GM23338 (cell line): Measurements from ENCODE around the gene CHAT. TPM values are rescaled to one million over a fixed set of nuclear protein-coding genes. Genes with fewer than 3 reads are reported as not detected.

ENCODE experiments used
- ATAC-seq: fragments of 200-7000 bp; cut with Tn5 transposase; 3 replicates; pipeline ENCODE4 v1.9.1; 2020
- DNase-seq: peaks from one replicate; pipeline ENCODE4 v3.0.0-alpha.2; 2015; ENCODE audit warnings: low spot score
- H2AFZ ChIP-seq: fragments of 200-600 bp; sonication (generic); 2 replicates; pipeline ENCODE4 v1.8.0; 2016; ENCODE audit warnings: antibody characterized with exemption, mild to moderate bottlenecking, moderate library complexity
- H3F3A ChIP-seq: fragments of 200-600 bp; sonication (generic); replicated peaks from 2 replicates; pipeline ENCODE4 v1.8.0; 2017; ENCODE audit warnings: antibody characterized with exemption, mixed run types, low read depth
- H3K27ac ChIP-seq: fragments of 200-600 bp; sonication (generic); 2 replicates; pipeline ENCODE4 v1.6.1; 2016; ENCODE audit warnings: low read depth
- H3K27me3 ChIP-seq: fragments of 200-600 bp; sonication (generic); 2 replicates; pipeline ENCODE4 v1.8.0; 2016; ENCODE audit warnings: mild to moderate bottlenecking, mixed run types, moderate library complexity; ENCODE audit not compliant: insufficient read depth
- H3K36me3 ChIP-seq: fragments of 200-600 bp; sonication (generic); 2 replicates; pipeline ENCODE4 v1.8.0; 2016; ENCODE audit warnings: mild to moderate bottlenecking; ENCODE audit not compliant: insufficient read depth
- H3K4me1 ChIP-seq: fragments of 200-600 bp; sonication (generic); 2 replicates; pipeline ENCODE4 v1.8.0; 2016; ENCODE audit warnings: mild to moderate bottlenecking, moderate library complexity; ENCODE audit not compliant: insufficient read depth
- H3K4me2 ChIP-seq: fragments of 200-600 bp; sonication (generic); 2 replicates; pipeline ENCODE4 v1.7.1; 2017; ENCODE audit warnings: mixed run types
- H3K4me3 ChIP-seq: fragments of 200-600 bp; sonication (generic); 2 replicates; pipeline ENCODE4 v1.6.1; 2016; ENCODE audit warnings: mixed run types
- H3K79me2 ChIP-seq: fragments of 200-600 bp; sonication (generic); replicated peaks from 2 replicates; pipeline ENCODE4 v1.8.0; 2017; ENCODE audit warnings: mild to moderate bottlenecking; ENCODE audit not compliant: insufficient read depth
- H3K9me2 ChIP-seq: fragments of 200-600 bp; sonication (generic); 2 replicates; pipeline ENCODE4 v1.8.0; 2017; ENCODE audit not compliant: insufficient read depth
- H4K20me1 ChIP-seq: fragments of 200-600 bp; sonication (generic); replicated peaks from 2 replicates; pipeline ENCODE4 v1.8.0; 2017; ENCODE audit warnings: mild to moderate bottlenecking; ENCODE audit not compliant: insufficient read depth
- H3K27ac Mint-ChIP-seq: 2 replicates; pipeline ENCODE4 v1.8.0; 2020; ENCODE audit warnings: inconsistent platforms, mild to moderate bottlenecking, moderate library complexity, mixed read lengths
- H3K27me3 Mint-ChIP-seq: 3 replicates; pipeline ENCODE4 v1.8.0; 2022; ENCODE audit warnings: low read depth, mild to moderate bottlenecking, moderate library complexity, mixed read lengths, inconsistent platforms; ENCODE audit not compliant: insufficient read depth, poor library complexity
- H3K36me3 Mint-ChIP-seq: 3 replicates; pipeline ENCODE4 v1.8.0; 2021; ENCODE audit warnings: low read depth, mild to moderate bottlenecking, inconsistent platforms, moderate library complexity, mixed read lengths
- H3K4me1 Mint-ChIP-seq: 3 replicates; pipeline ENCODE4 v1.8.0; 2020; ENCODE audit warnings: mild to moderate bottlenecking, inconsistent platforms, mixed read lengths
- H3K4me3 Mint-ChIP-seq: 3 replicates; pipeline ENCODE4 v1.8.0; 2021; ENCODE audit warnings: moderate library complexity, mild to moderate bottlenecking, inconsistent platforms, mixed read lengths
- H3K9me3 Mint-ChIP-seq: 3 replicates; pipeline ENCODE4 v1.8.0; 2020; ENCODE audit warnings: moderate library complexity, mild to moderate bottlenecking, inconsistent platforms, mixed read lengths
- CREB1 ChIP-seq: fragments of 250-450 bp; sonication (Bioruptor Pico); IDR thresholded peaks from 2 replicates; pipeline ENCODE4 v1.5.0; 2020; ENCODE audit warnings: low read depth, mild to moderate bottlenecking, moderate library complexity
- EZH2 ChIP-seq: fragments of 200-600 bp; sonication (generic); IDR thresholded peaks from one replicate; pipeline ENCODE4 v1.8.0; 2017; ENCODE audit warnings: antibody characterized with exemption, mild to moderate bottlenecking, low read depth; ENCODE audit not compliant: unreplicated experiment
- EZH2phosphoT487 ChIP-seq: fragments of 200-600 bp; sonication (generic); IDR thresholded peaks from one replicate; pipeline ENCODE4 v1.8.1; 2018; ENCODE audit warnings: antibody characterized with exemption; ENCODE audit not compliant: unreplicated experiment
- ZNF114 ChIP-seq: fragments of 250-450 bp; sonication (Bioruptor Pico); IDR thresholded peaks from 2 replicates; pipeline ENCODE4 v1.5.0; 2020; ENCODE audit warnings: mild to moderate bottlenecking, moderate library complexity
- ZNF462 ChIP-seq: fragments of 250-450 bp; sonication (Bioruptor Pico); IDR thresholded peaks from 2 replicates; pipeline ENCODE4 v1.5.0; 2020; ENCODE audit warnings: mild to moderate bottlenecking, moderate library complexity
- polyA plus RNA-seq: library from polyadenylated mRNA; unstranded; fragments of >200 nt; fragmentation: Nextera tagmentation; extraction: Ambion mirVana; gene quantifications from 2 replicates; pipeline ENCODE4 v1.2.1, GENCODE V29; 2016
- total RNA-seq: library from RNA; depleted of rRNA; stranded (reverse); fragments of >200 nt; shearing (Covaris generic); gene quantifications from 2 replicates; pipeline ENCODE4 v1.2.3, GENCODE V29; 2014
- TF ChIP-seq, protein P1 (sequence below), 2 experiments: fragments of 200-600 bp in 1 of 2; sonication (generic) in 1 of 2; conservative IDR thresholded peaks; 2 replicates each; pipeline versions ENCODE4 v1.5.1 to v1.6.1; 2016 to 2017; ENCODE audit warnings: antibody characterized with exemption in 2 of 2, low read depth in 2 of 2, mild to moderate bottlenecking in 2 of 2, moderate library complexity in 1 of 2

The CHAT gene
- total and polyA plus RNA-seq, 2 experiments from 2014 or later, result not detected

DNA sequence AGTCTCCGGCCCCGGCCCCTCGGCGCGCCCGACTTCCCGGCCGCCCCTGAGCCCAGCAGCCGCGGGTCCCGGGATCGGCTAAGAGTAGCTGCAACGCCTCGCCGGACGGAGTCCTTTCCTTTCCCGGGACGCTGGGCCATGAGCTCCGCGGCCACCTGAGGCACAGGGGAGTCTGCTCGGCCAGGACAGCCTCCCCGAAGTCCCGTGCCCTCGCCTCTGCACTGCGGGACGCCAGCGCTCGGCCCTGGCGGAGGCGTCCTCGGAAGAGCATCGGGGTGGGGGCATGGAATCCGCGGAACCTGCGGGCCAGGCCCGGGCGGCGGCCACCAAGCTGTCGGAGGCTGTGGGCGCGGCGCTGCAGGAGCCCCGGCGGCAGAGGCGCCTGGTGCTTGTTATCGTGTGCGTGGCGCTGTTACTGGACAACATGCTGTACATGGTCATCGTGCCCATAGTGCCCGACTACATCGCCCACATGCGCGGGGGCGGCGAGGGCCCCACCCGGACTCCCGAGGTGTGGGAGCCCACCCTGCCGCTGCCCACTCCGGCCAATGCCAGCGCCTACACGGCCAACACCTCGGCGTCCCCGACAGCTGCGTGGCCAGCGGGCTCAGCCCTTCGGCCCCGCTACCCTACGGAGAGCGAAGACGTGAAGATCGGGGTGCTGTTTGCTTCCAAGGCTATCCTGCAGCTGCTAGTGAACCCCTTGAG is 3.2 kb upstream of the CHAT start:
- Mint-ChIP-seq H3K9me3 (peaks cover 15% of the 10 kb centered on the region; the same call in 2 of the 3 replicates), H3K4me3 (peak overlapping the region; percentile 68), H3K27me3 (peaks cover 97% of the 10 kb centered on the region), H3K27ac (no peak overlapping the region), H3K36me3 (no peaks in the 10 kb centered on the region), H3K4me1 (peaks cover 52% of the 10 kb centered on the region)
- Histone ChIP-seq H3K27me3 (peaks cover 99% of the 10 kb centered on the region), H3K4me1 (peaks cover 23% of the 10 kb centered on the region), H3F3A (no peaks in the 10 kb centered on the region), H3K4me2 (peak overlapping the region; percentile 92), H2AFZ (peak overlapping the region; percentile 86), H3K79me2 (no peaks in the 10 kb centered on the region), H3K36me3 (no peaks in the 10 kb centered on the region), H3K27ac (no peak overlapping the region), H4K20me1 (peaks cover 8% of the 10 kb centered on the region; the same call in 1 of the 2 replicates), H3K4me3 (peak overlapping the region; percentile 79), H3K9me2 (no peaks in the 10 kb centered on the region)
- peak; percentile 51 for DNase-seq
- ATAC-seq, result peak; percentile 0; the same call in 1 of the 3 replicates
- TF ChIP-seq ZNF114 (CRISPR knock-in tag) (no peak), EZH2phosphoT487 (peak; percentile 44), CREB1 (CRISPR knock-in tag) (no peak), ZNF462 (CRISPR knock-in tag) (no peak), EZH2 (peak; percentile 74)
- TF ChIP-seq, protein P1, sequence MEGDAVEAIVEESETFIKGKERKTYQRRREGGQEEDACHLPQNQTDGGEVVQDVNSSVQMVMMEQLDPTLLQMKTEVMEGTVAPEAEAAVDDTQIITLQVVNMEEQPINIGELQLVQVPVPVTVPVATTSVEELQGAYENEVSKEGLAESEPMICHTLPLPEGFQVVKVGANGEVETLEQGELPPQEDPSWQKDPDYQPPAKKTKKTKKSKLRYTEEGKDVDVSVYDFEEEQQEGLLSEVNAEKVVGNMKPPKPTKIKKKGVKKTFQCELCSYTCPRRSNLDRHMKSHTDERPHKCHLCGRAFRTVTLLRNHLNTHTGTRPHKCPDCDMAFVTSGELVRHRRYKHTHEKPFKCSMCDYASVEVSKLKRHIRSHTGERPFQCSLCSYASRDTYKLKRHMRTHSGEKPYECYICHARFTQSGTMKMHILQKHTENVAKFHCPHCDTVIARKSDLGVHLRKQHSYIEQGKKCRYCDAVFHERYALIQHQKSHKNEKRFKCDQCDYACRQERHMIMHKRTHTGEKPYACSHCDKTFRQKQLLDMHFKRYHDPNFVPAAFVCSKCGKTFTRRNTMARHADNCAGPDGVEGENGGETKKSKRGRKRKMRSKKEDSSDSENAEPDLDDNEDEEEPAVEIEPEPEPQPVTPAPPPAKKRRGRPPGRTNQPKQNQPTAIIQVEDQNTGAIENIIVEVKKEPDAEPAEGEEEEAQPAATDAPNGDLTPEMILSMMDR (conservative IDR thresholded peaks at IDR 0.05; ENCODE audit: low read depth in 2 of 2), result no peak
